Neural cell (in vitro differentiated cells): Measurements from ENCODE around the gene ERI2. TPM values are rescaled to one million over a fixed set of nuclear protein-coding genes. Genes with fewer than 3 reads are reported as not detected.

Experiments used
- H2AFZ ChIP-seq: fragments of 200-600, 300-800 bp; sonication (generic), shearing (Covaris generic); 2 replicates; pipeline ENCODE4 v1.6.0; 2014; ENCODE audit warnings: low read depth, mild to moderate bottlenecking, antibody characterized with exemption, low read length, moderate library complexity
- H3F3A ChIP-seq: fragments of 200-600 bp; shearing (Covaris generic); 2 replicates; pipeline ENCODE4 v1.6.1; 2016; ENCODE audit warnings: mild to moderate bottlenecking, moderate library complexity, mixed read lengths, antibody characterized with exemption, low read length; ENCODE audit not compliant: insufficient read depth, poor library complexity, severe bottlenecking
- H3K27ac ChIP-seq: fragments of 200-600, 300-800 bp; sonication (generic), shearing (Covaris generic); 2 replicates; pipeline ENCODE4 v1.5.1; 2014; ENCODE audit warnings: mild to moderate bottlenecking, low read length, moderate library complexity
- H3K27me3 ChIP-seq: fragments of 300-800, 200-600 bp; sonication (generic), shearing (Covaris generic); 2 replicates; pipeline ENCODE4 v1.6.0; 2014; ENCODE audit warnings: mild to moderate bottlenecking, low read depth, low read length, moderate library complexity; ENCODE audit not compliant: insufficient read depth
- H3K36me3 ChIP-seq: fragments of 300-800, 200-600 bp; sonication (generic), shearing (Covaris generic); 2 replicates; pipeline ENCODE4 v1.5.1; 2014; ENCODE audit warnings: mild to moderate bottlenecking, antibody characterized with exemption, low read length, moderate library complexity; ENCODE audit not compliant: insufficient read depth
- H3K4me2 ChIP-seq: fragments of 300-800, 200-600 bp; sonication (generic), shearing (Covaris generic); 2 replicates; pipeline ENCODE4 v1.6.0; 2014; ENCODE audit warnings: mild to moderate bottlenecking, low read length
- H3K4me3 ChIP-seq: fragments of 300-800, 200-600 bp; sonication (generic), shearing (Covaris generic); 2 replicates; pipeline ENCODE4 v1.5.1; 2014; ENCODE audit warnings: mild to moderate bottlenecking, low read length, moderate library complexity
- H3K79me2 ChIP-seq: fragments of 200-600 bp; shearing (Covaris generic); replicated peaks from 2 replicates; pipeline ENCODE4 v1.6.0; 2014; ENCODE audit warnings: mild to moderate bottlenecking, low read length, moderate library complexity; ENCODE audit not compliant: insufficient read depth
- H3K9ac ChIP-seq: fragments of 300-800, 200-600 bp; sonication (generic), shearing (Covaris generic); 2 replicates; pipeline ENCODE4 v1.6.1; 2016; ENCODE audit warnings: mild to moderate bottlenecking, low read length, mixed read lengths
- H3K9me2 ChIP-seq: fragments of 200-600 bp; shearing (Covaris generic); 2 replicates; pipeline ENCODE4 v1.6.1; 2016; ENCODE audit warnings: mild to moderate bottlenecking, low read length, mixed read lengths; ENCODE audit not compliant: insufficient read depth
- H3K9me3 ChIP-seq: fragments of 200-600, 300-800 bp; sonication (generic), shearing (Covaris generic); 2 replicates; pipeline ENCODE4 v1.6.1; 2016; ENCODE audit warnings: mild to moderate bottlenecking, mixed run types, low read length, moderate library complexity, mixed read lengths
- H4K20me1 ChIP-seq: fragments of 200-600 bp; shearing (Covaris generic); 2 replicates; pipeline ENCODE4 v1.6.1; 2016; ENCODE audit warnings: mild to moderate bottlenecking, mixed run types; ENCODE audit not compliant: insufficient read depth
- EP300 ChIP-seq: fragments of 450-650 bp; conservative IDR thresholded peaks from 2 replicates; pipeline ENCODE4 v1.6.1; 2014; ENCODE audit warnings: antibody characterized with exemption, mild to moderate bottlenecking, moderate library complexity; ENCODE audit not compliant: poor library complexity, severe bottlenecking
- EZH2 ChIP-seq: fragments of 200-600, 300-800 bp; shearing (Covaris generic), sonication (generic); IDR thresholded peaks from 2 replicates; pipeline ENCODE4 v1.6.1; 2014; ENCODE audit warnings: antibody characterized with exemption, low read length, borderline replicate concordance, mild to moderate bottlenecking; ENCODE audit not compliant: insufficient read depth, poor library complexity, severe bottlenecking
- MXI1 ChIP-seq: fragments of 450-650 bp; conservative IDR thresholded peaks from 2 replicates; pipeline ENCODE4 v1.6.1; 2014; ENCODE audit warnings: antibody characterized with exemption, mild to moderate bottlenecking; ENCODE audit not compliant: poor library complexity, severe bottlenecking
- POLR2AphosphoS5 ChIP-seq: IDR thresholded peaks from 2 replicates; pipeline ENCODE4 v1.6.1; 2012
- RAD21 ChIP-seq: fragments of 450-650 bp; conservative IDR thresholded peaks from 2 replicates; pipeline ENCODE4 v1.6.1; 2014; ENCODE audit warnings: antibody characterized with exemption, mild to moderate bottlenecking, moderate library complexity
- SMC3 ChIP-seq: fragments of 450-650 bp; conservative IDR thresholded peaks from 2 replicates; pipeline ENCODE4 v1.6.1; 2014; ENCODE audit warnings: antibody characterized with exemption, mild to moderate bottlenecking, moderate library complexity; ENCODE audit not compliant: poor library complexity
- TAF1 ChIP-seq: IDR thresholded peaks from 2 replicates; pipeline ENCODE4 v1.6.1; 2012; ENCODE audit warnings: low read depth
- polyA plus RNA-seq: library from polyadenylated mRNA; depleted of rRNA; stranded (reverse); fragments of >200 nt; gene quantifications from 2 replicates; pipeline ENCODE4 v1.2.3, GENCODE V29; 2014
- small RNA-seq, 3 experiments: library from RNA; depleted of rRNA; stranded (forward); fragments of <200 nt; gene quantifications; one replicate each; pipeline ENCODE3, GENCODE V24; 2012
- TF ChIP-seq, protein P1 (sequence below): IDR thresholded peaks from 2 replicates; pipeline ENCODE4 v1.6.1; 2012; ENCODE audit warnings: borderline replicate concordance
- TF ChIP-seq, protein P2 (sequence below): fragments of 450-650 bp; IDR thresholded peaks from 2 replicates; pipeline ENCODE4 v1.5.1; 2014; ENCODE audit warnings: antibody characterized with exemption, mild to moderate bottlenecking, moderate library complexity; ENCODE audit not compliant: poor library complexity, severe bottlenecking

ERI2 gene
- polyA plus RNA-seq, 1 donor from 2014 or later = 46.9 TPM

DNA sequence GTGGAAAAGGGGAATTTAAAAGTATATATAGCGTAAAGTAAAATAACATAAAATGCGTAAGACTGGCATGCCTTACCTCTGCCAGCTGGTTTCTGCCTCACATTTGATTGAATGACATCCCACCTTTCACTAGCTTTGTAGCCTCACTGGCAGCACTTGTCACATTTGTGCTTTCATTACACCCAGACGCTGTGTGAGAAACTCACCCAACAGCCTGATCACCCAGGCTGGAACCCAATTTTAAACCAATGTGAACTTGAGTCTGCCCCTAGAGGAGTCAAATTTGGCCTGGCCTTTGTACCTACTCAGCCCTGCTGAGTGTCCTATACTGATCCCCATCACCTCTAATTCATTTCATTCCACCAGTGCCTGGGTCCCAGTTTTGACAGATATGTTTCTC is 59.8 kb downstream of the ERI2 start:
- Histone ChIP-seq H3K79me2 (no peaks in the 10 kb centered on the region), H2AFZ (no peak overlapping the region), H3K9ac (no peak overlapping the region), H3K4me3 (no peak overlapping the region), H3F3A (no peaks in the 10 kb centered on the region), H4K20me1 (no peaks in the 10 kb centered on the region), H3K27ac (no peak overlapping the region), H3K9me3 (no peaks in the 10 kb centered on the region), H3K27me3 (no peaks in the 10 kb centered on the region), H3K36me3 (no peaks in the 10 kb centered on the region), H3K9me2 (no peaks in the 10 kb centered on the region), H3K4me2 (no peak overlapping the region)
- TF ChIP-seq SMC3 = no peak
- TF ChIP-seq, protein P1, sequence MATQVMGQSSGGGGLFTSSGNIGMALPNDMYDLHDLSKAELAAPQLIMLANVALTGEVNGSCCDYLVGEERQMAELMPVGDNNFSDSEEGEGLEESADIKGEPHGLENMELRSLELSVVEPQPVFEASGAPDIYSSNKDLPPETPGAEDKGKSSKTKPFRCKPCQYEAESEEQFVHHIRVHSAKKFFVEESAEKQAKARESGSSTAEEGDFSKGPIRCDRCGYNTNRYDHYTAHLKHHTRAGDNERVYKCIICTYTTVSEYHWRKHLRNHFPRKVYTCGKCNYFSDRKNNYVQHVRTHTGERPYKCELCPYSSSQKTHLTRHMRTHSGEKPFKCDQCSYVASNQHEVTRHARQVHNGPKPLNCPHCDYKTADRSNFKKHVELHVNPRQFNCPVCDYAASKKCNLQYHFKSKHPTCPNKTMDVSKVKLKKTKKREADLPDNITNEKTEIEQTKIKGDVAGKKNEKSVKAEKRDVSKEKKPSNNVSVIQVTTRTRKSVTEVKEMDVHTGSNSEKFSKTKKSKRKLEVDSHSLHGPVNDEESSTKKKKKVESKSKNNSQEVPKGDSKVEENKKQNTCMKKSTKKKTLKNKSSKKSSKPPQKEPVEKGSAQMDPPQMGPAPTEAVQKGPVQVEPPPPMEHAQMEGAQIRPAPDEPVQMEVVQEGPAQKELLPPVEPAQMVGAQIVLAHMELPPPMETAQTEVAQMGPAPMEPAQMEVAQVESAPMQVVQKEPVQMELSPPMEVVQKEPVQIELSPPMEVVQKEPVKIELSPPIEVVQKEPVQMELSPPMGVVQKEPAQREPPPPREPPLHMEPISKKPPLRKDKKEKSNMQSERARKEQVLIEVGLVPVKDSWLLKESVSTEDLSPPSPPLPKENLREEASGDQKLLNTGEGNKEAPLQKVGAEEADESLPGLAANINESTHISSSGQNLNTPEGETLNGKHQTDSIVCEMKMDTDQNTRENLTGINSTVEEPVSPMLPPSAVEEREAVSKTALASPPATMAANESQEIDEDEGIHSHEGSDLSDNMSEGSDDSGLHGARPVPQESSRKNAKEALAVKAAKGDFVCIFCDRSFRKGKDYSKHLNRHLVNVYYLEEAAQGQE = no peak
- TF ChIP-seq, protein P2, sequence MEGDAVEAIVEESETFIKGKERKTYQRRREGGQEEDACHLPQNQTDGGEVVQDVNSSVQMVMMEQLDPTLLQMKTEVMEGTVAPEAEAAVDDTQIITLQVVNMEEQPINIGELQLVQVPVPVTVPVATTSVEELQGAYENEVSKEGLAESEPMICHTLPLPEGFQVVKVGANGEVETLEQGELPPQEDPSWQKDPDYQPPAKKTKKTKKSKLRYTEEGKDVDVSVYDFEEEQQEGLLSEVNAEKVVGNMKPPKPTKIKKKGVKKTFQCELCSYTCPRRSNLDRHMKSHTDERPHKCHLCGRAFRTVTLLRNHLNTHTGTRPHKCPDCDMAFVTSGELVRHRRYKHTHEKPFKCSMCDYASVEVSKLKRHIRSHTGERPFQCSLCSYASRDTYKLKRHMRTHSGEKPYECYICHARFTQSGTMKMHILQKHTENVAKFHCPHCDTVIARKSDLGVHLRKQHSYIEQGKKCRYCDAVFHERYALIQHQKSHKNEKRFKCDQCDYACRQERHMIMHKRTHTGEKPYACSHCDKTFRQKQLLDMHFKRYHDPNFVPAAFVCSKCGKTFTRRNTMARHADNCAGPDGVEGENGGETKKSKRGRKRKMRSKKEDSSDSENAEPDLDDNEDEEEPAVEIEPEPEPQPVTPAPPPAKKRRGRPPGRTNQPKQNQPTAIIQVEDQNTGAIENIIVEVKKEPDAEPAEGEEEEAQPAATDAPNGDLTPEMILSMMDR = no peak
- no peak for TF ChIP-seq EZH2
- no peak for TF ChIP-seq MXI1
- no peak for TF ChIP-seq TAF1
- no peak for TF ChIP-seq RAD21
- no peak for TF ChIP-seq EP300
- no peak for TF ChIP-seq POLR2AphosphoS5

Small RNA genes lying within 50 kb of the gene (small RNA-seq; reads per million reads assigned to genes)
- gene RF00618 (0 to 0.08 (median 0) reads per million in 3 experiments), gene RNU6-944P (0 to 0.41 (median 0) reads per million in 3 experiments)

Other genes with a start within 250 kb of the ERI2 start
- 0.28 TPM in 1 of 2 replicates, not detected in the other for gene ACSM2B, start 230.1 kb downstream of the ERI2 start, polyA plus RNA-seq
- not detected in 2 replicates for gene ACSM1, start 108.8 kb downstream of the ERI2 start, polyA plus RNA-seq
- gene THUMPD1, start 64.7 kb downstream of the ERI2 start, polyA plus RNA-seq = 53.6 and 57.1 TPM in 2 replicates
- gene ACSM3, start 42.5 kb downstream of the ERI2 start, polyA plus RNA-seq = 0.57 TPM in 1 of 2 replicates, not detected in the other
- 8.0 and 11.2 TPM in 2 replicates for gene REXO5, start 55 bp upstream of the ERI2 start, polyA plus RNA-seq
- 9.2 and 11.5 TPM in 2 replicates for gene DCUN1D3, start 93.9 kb upstream of the ERI2 start, polyA plus RNA-seq
- 98.7 and 125 TPM in 2 replicates for gene LYRM1, start 94.3 kb upstream of the ERI2 start, polyA plus RNA-seq